Vagina (tissue), 2 donors: Measurements from ENCODE around the gene HSFX3.

Source experiments
- CTCF ChIP-seq, 3 experiments: fragments of 450-650 bp in 2 of 3; fragments of 200-600 bp in 1 of 3; sonication (generic) in 1 of 3; IDR thresholded peaks; one replicate each; pipeline ENCODE4 v1.5.1; 2017 to 2019; ENCODE audit warnings: antibody characterized with exemption in 3 of 3, mild to moderate bottlenecking in 2 of 3, moderate library complexity in 2 of 3
- POLR2A ChIP-seq, 2 donors: fragments of 450-650 bp; IDR thresholded peaks; one replicate each; pipeline ENCODE4 v1.6.1; 2017; ENCODE audit warnings: antibody characterized with exemption in 2 of 2, mild to moderate bottlenecking in 2 of 2, moderate library complexity in 2 of 2

- TF ChIP-seq CTCF (IDR thresholded peaks at IDR 0.05) (no peak), POLR2A (IDR thresholded peaks at IDR 0.05) (no peak)
These were observed 44.1 kb downstream of the HSFX3 start for GRCh38 chrX:149505671-149506070.
